Limb (tissue), 2 donors: ENCODE data around the gene TRIM33.
"Not testable (repeated sequence)": the region's sequence is repeated elsewhere in the genome, so short reads cannot be mapped to it uniquely, and the experiment has no call there.

Source experiments
- DNase-seq, 2 donors: peaks; one replicate each; pipeline ENCODE4 v3.0.0-alpha.2; 2016; ENCODE audit errors: extremely low spot score in 2 of 2

Gene TRIM33

GRCh38 chr1:114510274-114511031 lies 550 bp downstream of the TRIM33 start:
- peak in 1 of 2 donors; percentile 76 for DNase-seq

GRCh38 chr1:114509596-114510273 lies 1.3 kb downstream of the TRIM33 start:
- no peak for DNase-seq

GRCh38 chr1:114508386-114508898 lies 2.6 kb downstream of the TRIM33 start:
- no peak for DNase-seq

- no peak for DNase-seq
Measured at GRCh38 chr1:114507513-114507912, 3.5 kb downstream of the TRIM33 start.

- no peak for DNase-seq
Measured at GRCh38 chr1:114505148-114505561, 5.8 kb downstream of the TRIM33 start.

GRCh38 chr1:114503916-114504422 lies 7.0 kb downstream of the TRIM33 start:
- DNase-seq, result no peak

GRCh38 chr1:114502080-114502479 lies 8.9 kb downstream of the TRIM33 start:
- no peak for DNase-seq

- no peak for DNase-seq
Measured at GRCh38 chr1:114499478-114499877, 11.5 kb downstream of the TRIM33 start.

- no peak for DNase-seq
Measured at GRCh38 chr1:114496089-114496488, 14.9 kb downstream of the TRIM33 start.

- no peak for DNase-seq
Measured at GRCh38 chr1:114495486-114495885, 15.5 kb downstream of the TRIM33 start.

- no peak for DNase-seq
Measured at GRCh38 chr1:114492978-114493377, 18.0 kb downstream of the TRIM33 start.

- DNase-seq, result no peak
Measured at GRCh38 chr1:114490274-114490693, 20.7 kb downstream of the TRIM33 start.

GRCh38 chr1:114488739-114489138 lies 22.3 kb downstream of the TRIM33 start:
- DNase-seq, result no peak

GRCh38 chr1:114485286-114485685 lies 25.7 kb downstream of the TRIM33 start:
- no peak for DNase-seq

GRCh38 chr1:114482585-114482984 lies 28.4 kb downstream of the TRIM33 start:
- no peak for DNase-seq

- not testable (repeated sequence) for DNase-seq
Measured at GRCh38 chr1:114479636-114480035, 31.4 kb downstream of the TRIM33 start.

GRCh38 chr1:114479134-114479533 lies 31.9 kb downstream of the TRIM33 start:
- no peak for DNase-seq

- DNase-seq, result no peak
Measured at GRCh38 chr1:114473796-114474195, 37.2 kb downstream of the TRIM33 start.

GRCh38 chr1:114472408-114472807 lies 38.6 kb downstream of the TRIM33 start:
- DNase-seq, result no peak

GRCh38 chr1:114470681-114471080 lies 40.3 kb downstream of the TRIM33 start:
- DNase-seq, result no peak

GRCh38 chr1:114468710-114469468 lies 42.1 kb downstream of the TRIM33 start:
- no peak for DNase-seq

- DNase-seq, result no peak
Measured at GRCh38 chr1:114468047-114468446, 43.0 kb downstream of the TRIM33 start.
